Upper lobe of right lung (tissue), 1 donor: ENCODE measurements around the gene ACOXL. TPM values are rescaled to one million over a fixed set of nuclear protein-coding genes. Genes with fewer than 3 reads are reported as not detected.
A peak's percentile ranks its signal among the peaks of the same experiment; 100 is the strongest.

Experiments
- ATAC-seq: fragments of 200-7000 bp; cut with Tn5 transposase; one replicate; pipeline ENCODE4 v1.9.1; 2020; ENCODE audit warnings: mild to moderate bottlenecking, moderate library complexity
- DNase-seq: peaks from one replicate; pipeline ENCODE4 v3.0.0-alpha.2; 2020
- H3K27ac ChIP-seq: fragments of 200-600 bp; one replicate; pipeline ENCODE4 v1.8.0; 2022
- H3K27me3 ChIP-seq: fragments of 200-600 bp; one replicate; pipeline ENCODE4 v1.8.0; 2022; ENCODE audit warnings: mild to moderate bottlenecking
- H3K36me3 ChIP-seq: fragments of 200-600 bp; one replicate; pipeline ENCODE4 v1.8.0; 2022
- H3K4me1 ChIP-seq: fragments of 200-600 bp; one replicate; pipeline ENCODE4 v1.8.0; 2022
- H3K4me3 ChIP-seq: fragments of 200-600 bp; one replicate; pipeline ENCODE4 v1.8.0; 2022; ENCODE audit warnings: mild to moderate bottlenecking
- H3K9me3 ChIP-seq: fragments of 200-600 bp; one replicate; pipeline ENCODE4 v1.8.0; 2022
- CTCF ChIP-seq: fragments of 200-600 bp; IDR thresholded peaks from one replicate; pipeline ENCODE4 v1.8.0; 2022; ENCODE audit warnings: antibody characterized with exemption
- intact Hi-C: fragments of 100-400 bp; cut with DNase I; formaldehyde crosslinking; loops from one replicate; pipeline ENCODE4 v1.11.0; 2022
- total RNA-seq: library from RNA; stranded (reverse); fragmentation: NEBNext Ultra II Directional; extraction: Animal tissue kit (Norgen Biotek cat#: 25700); gene quantifications from one replicate; pipeline ENCODE4 v1.2.1, GENCODE V29; 2021
- donor health status: DM: no; HTN: yes; CAD: no; lungs with severe emphysema.

ACOXL gene
- total RNA-seq, 1 donor from 2014 or later = 47.5 TPM

GRCh38 chr2:110847651-110848050 lies 115.3 kb downstream of the ACOXL start:
- no peaks in the 10 kb centered on the region for H3K9me3 ChIP-seq
- intact Hi-C loops = no loop called here
- no peak overlapping the region for H3K27ac ChIP-seq
- TF ChIP-seq CTCF = no peak
- no peaks in the 10 kb centered on the region for H3K36me3 ChIP-seq
- H3K4me1 ChIP-seq = no peaks in the 10 kb centered on the region
- no peaks in the 10 kb centered on the region for H3K27me3 ChIP-seq
- DNase-seq (no peak), ATAC-seq (no peak)
- no peak overlapping the region for H3K4me3 ChIP-seq

GRCh38 chr2:110848071-110848470 lies 115.7 kb downstream of the ACOXL start:
- DNase-seq (no peak), ATAC-seq (no peak)
- TF ChIP-seq CTCF = no peak
- intact Hi-C loops = no loop called here
- Histone ChIP-seq H3K27me3 (no peaks in the 10 kb centered on the region), H3K27ac (no peak overlapping the region), H3K4me3 (no peak overlapping the region), H3K36me3 (no peaks in the 10 kb centered on the region), H3K4me1 (no peaks in the 10 kb centered on the region), H3K9me3 (no peaks in the 10 kb centered on the region)

- no peak for TF ChIP-seq CTCF
- Histone ChIP-seq H3K4me1 (no peaks in the 10 kb centered on the region), H3K4me3 (no peak overlapping the region), H3K27ac (no peak overlapping the region), H3K36me3 (no peaks in the 10 kb centered on the region), H3K27me3 (no peaks in the 10 kb centered on the region), H3K9me3 (no peaks in the 10 kb centered on the region)
- no peak for DNase-seq
- intact Hi-C loops = no loop called here
- no peak for ATAC-seq
Measured at GRCh38 chr2:110848519-110849030, 116.2 kb downstream of the ACOXL start.

GRCh38 chr2:110851531-110851930 lies 119.2 kb downstream of the ACOXL start:
- no peaks in the 10 kb centered on the region for H3K4me1 ChIP-seq
- H3K27ac ChIP-seq = no peak overlapping the region
- intact Hi-C loops = no loop called here
- ATAC-seq (no peak), DNase-seq (no peak)
- H3K27me3 ChIP-seq = no peaks in the 10 kb centered on the region
- no peak for TF ChIP-seq CTCF
- no peaks in the 10 kb centered on the region for H3K36me3 ChIP-seq
- H3K9me3 ChIP-seq = no peaks in the 10 kb centered on the region
- no peak overlapping the region for H3K4me3 ChIP-seq

- Histone ChIP-seq H3K4me1 (no peaks in the 10 kb centered on the region), H3K27ac (no peak overlapping the region), H3K36me3 (no peaks in the 10 kb centered on the region), H3K4me3 (no peak overlapping the region), H3K27me3 (no peaks in the 10 kb centered on the region), H3K9me3 (no peaks in the 10 kb centered on the region)
- DNase-seq = no peak
- intact Hi-C loops = no loop called here
- ATAC-seq = peak; percentile 13
- TF ChIP-seq CTCF = no peak
Measured at GRCh38 chr2:110852051-110852450, 119.7 kb downstream of the ACOXL start.
